ENCODE measurements around the gene UPB1.

DNA sequence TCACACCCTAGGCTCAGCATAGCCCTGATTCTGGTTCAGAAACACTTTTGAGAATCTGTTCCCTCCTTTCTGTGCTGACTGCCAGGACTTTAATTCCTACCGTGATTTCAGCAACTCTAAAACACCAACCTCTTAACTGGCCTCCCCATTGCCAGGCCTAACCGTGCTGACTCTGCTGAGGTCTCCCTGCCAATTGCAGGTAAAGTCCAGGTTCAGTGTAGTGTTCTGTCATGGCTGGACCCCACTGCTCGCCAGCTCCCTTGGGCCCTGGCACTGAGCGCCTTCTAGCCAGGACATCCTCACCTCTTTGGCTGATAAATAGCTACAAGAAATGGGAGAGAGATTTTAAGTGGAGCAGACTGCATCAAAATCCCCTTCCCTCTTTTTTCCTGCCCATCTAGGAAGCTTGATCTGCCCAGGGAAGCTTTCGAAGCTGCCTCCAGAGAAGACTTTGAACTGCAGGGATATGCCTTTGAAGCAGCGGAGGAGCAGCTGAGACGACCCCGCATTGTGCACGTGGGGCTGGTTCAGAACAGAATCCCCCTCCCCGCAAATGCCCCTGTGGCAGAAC is 4.7 kb downstream of the UPB1 start:
- TF ChIP-seq CTCF (IDR thresholded peaks at IDR 0.05) (no peak), EP300 (IDR thresholded peaks at IDR 0.05) (no peak), POLR2AphosphoS5 (IDR thresholded peaks at IDR 0.05) (no peak), POLR2A (IDR thresholded peaks at IDR 0.05) (no peak)

All from sigmoid colon (tissue), 4 donors.